GM04503 (cell line): Measurements from ENCODE around the gene CADPS2.

Source experiments
- DNase-seq: peaks from one replicate; pipeline ENCODE4 v3.0.0-alpha.2; 2012; ENCODE audit warnings: low read depth

The CADPS2 gene

DNA sequence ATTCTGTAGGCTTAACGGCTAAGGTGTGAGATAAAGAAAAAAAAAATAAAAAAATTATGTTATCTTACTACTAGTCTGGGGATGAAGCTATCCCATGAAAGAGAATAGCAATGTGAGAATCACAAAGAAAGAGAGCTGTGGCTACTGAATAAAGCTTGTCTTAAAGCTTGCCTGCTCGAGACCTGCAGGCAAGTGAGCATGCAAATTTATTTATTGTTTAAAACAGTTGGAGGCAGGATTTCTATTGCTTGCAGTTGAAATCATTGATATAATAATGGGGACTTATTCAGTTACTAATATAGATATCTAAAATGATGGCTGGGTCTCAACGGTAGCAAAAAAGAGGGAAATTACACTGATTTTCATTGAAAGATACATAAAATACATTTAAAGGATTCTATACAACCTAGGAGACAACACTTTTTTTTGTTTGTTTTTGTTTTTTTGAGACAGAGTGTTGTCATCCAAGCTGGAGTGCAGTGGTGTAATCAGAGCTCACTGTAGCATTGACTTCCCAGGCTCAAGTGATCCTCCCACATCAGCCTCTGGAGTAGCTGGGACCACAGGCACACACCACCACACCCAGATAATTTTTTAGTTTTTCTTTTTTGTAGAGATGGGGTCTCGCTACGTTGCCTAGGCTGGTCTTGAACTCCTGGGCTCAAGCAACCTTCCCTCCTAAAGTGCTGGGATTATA is 437.2 kb downstream of the CADPS2 start:
- DNase-seq = no peak

- no peak for DNase-seq
Observed at GRCh38 chr7:122442929-122443328, 443.3 kb downstream of the CADPS2 start.

- DNase-seq = no peak
Observed at GRCh38 chr7:122438492-122438891, 447.8 kb downstream of the CADPS2 start.

- DNase-seq = no peak
Observed at GRCh38 chr7:122438006-122438405, 448.3 kb downstream of the CADPS2 start.

GRCh38 chr7:122433765-122434164 is 452.5 kb downstream of the CADPS2 start:
- no peak for DNase-seq

DNA sequence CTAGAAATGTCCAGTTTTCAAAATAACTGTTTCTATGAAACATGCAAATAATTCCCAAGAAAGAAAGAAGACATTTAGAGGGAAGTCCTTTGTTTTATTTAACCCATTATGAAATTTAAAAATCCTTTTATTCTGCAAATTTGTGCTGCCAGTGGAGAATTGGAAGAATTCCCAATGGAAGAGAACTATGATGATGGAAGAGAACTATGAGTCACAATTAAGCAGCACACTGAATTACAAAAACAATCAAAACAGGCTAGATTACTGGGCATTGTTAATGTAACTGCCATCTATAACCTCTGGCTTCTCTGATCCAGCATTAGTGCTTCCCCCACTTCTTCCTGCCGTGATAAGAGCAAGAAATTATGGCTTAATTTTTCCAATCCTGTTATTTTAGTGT is 455.6 kb downstream of the CADPS2 start:
- no peak for DNase-seq

GRCh38 chr7:122429926-122430325 is 456.3 kb downstream of the CADPS2 start:
- no peak for DNase-seq

- DNase-seq = no peak
Observed at GRCh38 chr7:122425731-122426130, 460.5 kb downstream of the CADPS2 start.

DNA sequence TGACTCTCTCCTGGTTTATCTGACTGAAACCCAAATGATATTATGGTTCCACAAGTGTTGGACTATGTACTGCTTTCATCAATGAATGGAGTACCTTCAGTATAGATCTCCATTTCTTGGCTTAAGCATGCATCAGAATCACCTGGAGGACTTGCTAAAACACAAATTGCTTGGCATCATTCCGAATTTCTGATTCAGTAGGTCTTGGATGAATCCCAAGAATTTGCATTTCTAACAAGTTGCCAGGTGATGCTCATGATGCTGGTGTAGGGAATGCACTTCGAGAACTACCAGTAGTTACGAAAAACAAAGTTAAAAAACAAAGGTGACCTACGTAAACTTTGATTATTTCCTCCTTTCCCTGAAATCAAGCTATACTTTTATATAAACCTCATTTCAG is 462.7 kb downstream of the CADPS2 start:
- DNase-seq = no peak

GRCh38 chr7:122416336-122416735 is 469.9 kb downstream of the CADPS2 start:
- DNase-seq = no peak

DNA sequence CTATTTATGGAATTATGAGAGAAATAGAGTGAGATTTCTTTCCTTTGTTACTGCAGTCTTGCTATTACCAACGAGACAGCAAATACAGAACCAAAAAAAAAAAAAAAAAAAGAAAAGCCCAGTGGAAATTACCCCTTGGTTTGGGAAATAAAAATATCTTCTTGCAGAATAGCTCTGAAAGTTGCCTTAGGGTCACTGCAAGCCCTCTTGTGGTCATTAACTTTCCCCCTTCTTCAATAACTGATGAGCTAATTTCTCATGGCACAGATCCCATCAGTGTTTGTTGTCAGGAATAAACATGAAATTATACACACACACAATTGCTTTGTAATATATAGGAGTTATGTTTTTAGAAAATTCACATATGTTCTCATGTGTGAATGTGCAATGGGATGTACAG is 470.8 kb downstream of the CADPS2 start:
- DNase-seq = no peak

DNA sequence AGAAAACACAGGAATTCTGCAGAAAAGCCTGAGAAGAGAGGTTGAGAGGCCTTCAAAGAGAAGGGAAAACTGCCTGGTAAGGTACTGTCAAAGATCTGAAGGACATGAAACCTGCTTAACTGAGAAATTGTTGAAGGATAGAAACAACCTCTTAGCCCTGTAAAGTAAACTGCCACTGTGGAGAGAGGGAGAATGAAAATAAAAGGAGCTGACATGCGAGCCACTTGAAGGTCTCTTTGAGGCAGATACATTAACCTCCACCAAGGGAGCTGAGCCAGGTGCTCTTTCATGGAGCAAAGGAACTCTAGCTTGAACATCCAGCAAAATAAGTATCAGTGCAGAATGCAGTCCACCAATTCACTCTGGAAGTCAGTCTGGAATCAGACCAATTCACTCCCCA is 472.9 kb downstream of the CADPS2 start:
- DNase-seq = no peak

DNA sequence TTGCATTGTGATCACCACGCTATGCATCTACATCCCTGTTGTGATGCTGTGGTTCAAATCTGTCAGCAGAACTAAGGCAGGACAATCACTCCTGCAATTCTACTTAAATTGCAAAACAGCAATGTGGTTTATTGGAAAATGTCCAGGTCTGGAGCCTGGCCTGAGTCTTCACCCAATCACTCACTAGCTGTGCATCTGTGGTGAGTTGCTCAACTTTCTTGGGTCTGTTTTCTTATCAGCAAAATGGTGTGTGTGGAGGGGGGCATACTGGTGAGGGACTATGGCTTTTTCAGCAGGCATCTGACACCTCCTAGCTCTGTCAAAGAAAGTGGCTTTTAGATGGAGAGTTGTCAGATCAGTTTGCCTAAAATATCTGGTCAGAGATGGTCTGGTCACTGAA is 473.4 kb downstream of the CADPS2 start:
- no peak for DNase-seq

GRCh38 chr7:122412441-122412840 is 473.8 kb downstream of the CADPS2 start:
- no peak for DNase-seq

DNA sequence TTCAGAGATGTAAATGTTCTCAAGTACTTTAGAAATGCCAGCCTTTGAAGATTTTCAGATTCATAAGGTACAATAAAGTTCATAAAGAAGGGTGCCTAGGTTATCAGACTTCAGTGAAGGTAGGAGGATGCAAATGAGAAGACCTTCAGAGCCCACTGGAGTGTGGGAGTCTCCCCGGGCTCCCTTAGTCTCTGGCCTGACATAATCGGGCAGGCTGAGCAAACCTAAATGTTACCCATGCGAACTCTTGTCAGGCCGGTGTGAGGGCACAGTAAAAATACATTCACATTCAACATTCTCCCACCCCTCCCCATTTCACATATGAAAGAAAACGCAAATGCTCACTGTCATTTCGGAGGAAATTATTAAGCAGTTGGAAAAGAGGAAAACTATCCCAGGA is 479.1 kb downstream of the CADPS2 start:
- no peak for DNase-seq

DNA sequence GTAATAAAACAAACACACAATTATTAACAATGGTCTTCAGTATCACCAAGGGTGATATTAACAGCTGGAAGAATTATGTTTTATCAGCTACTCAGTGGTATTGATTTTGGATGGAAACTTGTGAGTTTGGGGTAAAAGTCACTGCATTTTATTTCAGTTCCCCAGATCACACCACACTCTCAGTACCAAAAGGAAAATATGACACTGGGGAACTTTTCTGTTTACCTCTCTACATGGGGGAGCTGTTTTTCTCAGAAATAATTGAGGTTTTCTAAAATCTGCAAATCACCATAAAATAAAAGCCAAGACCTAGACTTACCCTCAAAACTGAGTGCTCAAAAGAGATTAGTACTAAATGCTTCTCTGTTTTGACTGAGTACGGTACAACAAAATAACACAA is 483.1 kb downstream of the CADPS2 start:
- no peak for DNase-seq

DNA sequence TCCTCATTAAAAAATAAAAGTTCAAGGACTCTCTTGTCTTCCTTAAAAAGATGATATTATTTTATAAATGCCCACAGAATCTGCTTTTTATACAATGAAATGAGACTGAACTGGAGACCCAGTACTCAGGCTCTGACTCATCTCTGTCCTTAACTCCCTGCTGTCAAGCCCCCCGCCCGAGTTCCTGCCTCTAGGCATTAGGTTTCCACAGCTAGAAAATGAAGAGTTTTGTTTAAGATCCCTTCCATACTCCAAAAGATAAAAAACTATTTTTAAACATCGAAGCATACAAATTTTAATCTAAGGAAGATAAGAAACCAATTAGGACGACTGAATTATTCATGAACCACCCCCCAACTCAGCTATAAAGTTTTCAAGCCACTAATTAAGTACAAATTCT is 484.0 kb downstream of the CADPS2 start:
- DNase-seq = no peak

DNA sequence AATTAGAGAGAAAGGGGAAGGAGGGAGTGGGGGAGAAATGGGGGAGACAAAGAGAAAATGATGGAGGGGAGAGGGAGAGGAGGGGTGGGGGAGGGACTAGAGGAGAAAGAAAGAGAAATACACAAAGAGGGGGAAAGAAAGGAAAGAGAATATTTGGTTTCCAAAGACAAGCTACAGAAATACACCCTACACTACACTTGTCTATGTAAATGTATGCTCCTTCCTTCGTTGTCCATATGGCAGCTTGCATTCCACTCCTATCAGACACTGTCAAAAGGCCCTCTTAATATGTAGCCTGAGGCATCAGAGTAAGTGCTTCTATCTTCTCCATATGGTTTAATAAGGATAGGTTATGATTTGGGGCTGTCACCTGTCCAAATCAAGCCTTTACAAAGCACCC is 488.9 kb downstream of the CADPS2 start:
- DNase-seq = no peak

DNA sequence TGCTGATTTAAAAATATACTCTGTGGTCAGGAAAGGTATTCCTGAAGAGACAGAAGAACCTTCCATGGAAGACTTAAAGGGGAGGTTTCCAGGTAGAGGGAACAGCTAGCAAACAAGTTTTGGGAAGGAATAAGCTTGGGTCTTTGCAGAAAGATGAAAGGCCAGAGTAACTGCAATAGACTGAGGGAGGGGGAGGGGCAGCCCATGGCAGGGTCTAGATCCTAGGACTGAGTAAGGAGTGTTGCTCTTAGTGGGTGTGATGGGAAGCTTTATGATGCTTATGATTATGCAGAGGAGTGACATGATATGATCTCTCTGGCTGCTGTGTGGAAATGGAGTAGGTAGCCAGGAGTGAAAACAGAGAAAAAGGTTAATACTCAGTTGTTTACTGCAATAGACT is 491.7 kb downstream of the CADPS2 start:
- no peak for DNase-seq

DNA sequence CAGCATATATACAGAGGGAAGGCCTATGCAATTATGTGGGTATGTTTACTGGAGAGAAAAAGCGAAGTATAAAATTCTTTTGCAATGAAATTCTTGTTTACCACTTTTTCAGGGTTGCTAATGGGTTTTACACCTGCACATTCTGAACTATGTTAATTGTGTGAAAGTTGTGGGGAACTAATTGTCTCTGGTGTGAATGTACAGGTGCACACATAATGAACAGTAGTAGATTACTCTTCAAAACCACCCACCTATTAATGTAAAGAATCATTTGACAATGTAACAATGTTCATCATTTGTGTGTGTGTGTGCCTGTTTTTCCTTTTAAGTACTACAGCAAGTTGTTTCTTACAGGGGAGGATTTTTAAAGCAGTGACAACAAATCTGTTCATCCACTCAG is 501.7 kb downstream of the CADPS2 start:
- no peak for DNase-seq

DNA sequence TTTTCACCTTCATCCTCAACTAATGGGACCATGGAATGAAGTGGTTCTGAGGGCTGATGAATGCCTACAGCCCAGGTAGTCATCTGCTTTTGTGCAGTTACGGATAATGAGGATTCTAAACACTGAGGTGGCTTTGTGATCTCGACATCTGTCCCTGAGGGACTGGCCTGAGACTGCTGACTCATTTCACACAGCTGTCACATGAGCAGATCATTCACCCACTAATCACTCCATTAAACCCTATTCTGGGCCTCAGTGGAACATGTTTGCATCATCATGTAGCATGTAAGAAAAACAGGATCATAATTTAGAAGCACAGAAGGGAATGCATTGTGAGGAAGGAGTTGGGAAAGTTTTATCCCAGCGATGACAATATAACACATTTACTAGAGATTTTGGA is 502.3 kb downstream of the CADPS2 start:
- DNase-seq = no peak

DNA sequence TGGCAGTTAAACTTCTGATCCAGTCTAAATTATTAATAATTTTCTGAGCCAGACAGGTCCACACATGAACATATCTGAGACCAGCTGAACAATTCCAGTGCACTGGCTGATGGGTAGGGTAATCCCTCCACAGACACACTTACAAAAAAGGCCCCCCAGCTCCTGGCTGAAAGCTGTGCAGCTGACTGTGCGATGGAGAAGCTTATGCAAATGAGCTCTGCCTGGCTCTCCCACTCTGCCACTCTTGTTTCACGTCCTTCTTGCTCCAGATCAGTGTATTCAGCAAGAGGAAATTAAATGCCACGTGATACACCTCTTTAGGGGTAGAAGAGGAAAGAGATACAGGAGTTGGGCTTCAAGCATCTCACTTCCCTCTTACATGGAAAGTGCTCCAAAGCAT is 505.3 kb downstream of the CADPS2 start:
- no peak for DNase-seq

GRCh38 chr7:122379491-122379890 is 506.8 kb downstream of the CADPS2 start:
- DNase-seq = no peak

DNA sequence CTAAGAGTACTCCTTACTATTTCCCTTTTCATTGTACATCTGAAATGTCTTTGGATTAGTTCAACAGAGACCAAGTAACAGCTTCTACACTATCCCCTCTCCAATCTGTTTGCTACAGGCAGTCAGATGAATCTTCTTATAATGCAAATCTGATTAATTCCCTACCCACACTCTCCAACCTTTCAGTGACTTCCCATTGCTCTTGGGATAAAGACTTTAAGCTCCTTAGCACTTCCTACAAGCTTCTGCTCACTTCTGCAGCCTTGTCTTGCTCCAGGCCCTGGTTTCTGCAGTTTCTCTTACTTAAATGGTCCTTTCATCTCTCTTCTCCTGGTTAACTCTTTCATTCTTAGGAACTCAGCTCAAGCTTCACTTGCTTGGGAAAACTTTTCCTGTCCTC is 516.5 kb downstream of the CADPS2 start:
- no peak for DNase-seq
